Neural cell (in vitro differentiated cells): ENCODE data around the gene TP53TG3B.
"Not testable (repeated sequence)": the region's sequence is repeated elsewhere in the genome, so short reads cannot be mapped to it uniquely, and the experiment has no call there.

ENCODE experiments used
- CTCF ChIP-seq: fragments of 450-650 bp; IDR thresholded peaks from 2 replicates; pipeline ENCODE4 v1.5.1; 2014; ENCODE audit warnings: antibody characterized with exemption, mild to moderate bottlenecking, moderate library complexity; ENCODE audit not compliant: poor library complexity, severe bottlenecking
- EZH2 ChIP-seq: fragments of 200-600, 300-800 bp; shearing (Covaris generic), sonication (generic); IDR thresholded peaks from 2 replicates; pipeline ENCODE4 v1.6.1; 2014; ENCODE audit warnings: antibody characterized with exemption, low read length, borderline replicate concordance, mild to moderate bottlenecking; ENCODE audit not compliant: insufficient read depth, poor library complexity, severe bottlenecking
- TAF1 ChIP-seq: IDR thresholded peaks from 2 replicates; pipeline ENCODE4 v1.6.1; 2012; ENCODE audit warnings: low read depth

GRCh38 chr16:33336226-33337012 is 24.2 kb upstream of the TP53TG3B start:
- not testable (repeated sequence) for TF ChIP-seq EZH2, CTCF, TAF1
